Breast epithelium (tissue), 4 donors: ENCODE data around the gene YPEL4. TPM values are rescaled to one million over a fixed set of nuclear protein-coding genes. Genes with fewer than 3 reads are reported as not detected.

Experiments used
- DNase-seq, 2 donors: peaks; one replicate each; pipeline ENCODE4 v3.0.0-alpha.2; 2019; ENCODE audit warnings: low spot score in 2 of 2
- H3K27ac ChIP-seq, 2 donors: fragments of 200-600 bp; sonication (generic) in 1 of 2; one replicate each; pipeline ENCODE4 v1.5.1; 2016 to 2019; ENCODE audit warnings: mild to moderate bottlenecking in 1 of 2
- H3K27me3 ChIP-seq, 2 donors: fragments of 200-600 bp; sonication (generic) in 1 of 2; one replicate each; pipeline versions ENCODE4 v1.5.1 to v1.6.0; 2017 to 2019; ENCODE audit warnings: control low read depth in 1 of 2, mild to moderate bottlenecking in 1 of 2
- H3K36me3 ChIP-seq: fragments of 200-600 bp; one replicate; pipeline ENCODE4 v1.5.1; 2019
- H3K4me1 ChIP-seq, 2 donors: fragments of 200-600 bp; sonication (generic); one replicate each; pipeline ENCODE4 v1.5.1; 2016 to 2019; ENCODE audit warnings: control low read depth in 1 of 2
- H3K4me3 ChIP-seq, 3 donors: fragments of 200-600 bp; sonication (generic); 1 replicate in 2 of 3; 2 replicates in 1 of 3; pipeline ENCODE4 v1.5.1; 2016 to 2019; ENCODE audit warnings: mild to moderate bottlenecking in 3 of 3, moderate library complexity in 2 of 3
- H3K9me3 ChIP-seq, 2 donors: fragments of 200-600 bp; sonication (generic) in 1 of 2; one replicate each; pipeline ENCODE4 v1.5.1; 2016 to 2019; ENCODE audit warnings: control low read depth in 1 of 2
- POLR2A ChIP-seq: fragments of 450-650 bp; IDR thresholded peaks from one replicate; pipeline ENCODE4 v1.6.1; 2016; ENCODE audit warnings: antibody characterized with exemption, mild to moderate bottlenecking, moderate library complexity
- POLR2AphosphoS5 ChIP-seq, 3 donors: sonication (generic); formaldehyde crosslinking; IDR thresholded peaks; one replicate each; pipeline ENCODE4 v1.6.1; 2017; ENCODE audit warnings: antibody characterized with exemption in 3 of 3
- intact Hi-C: fragments of 100-400 bp; cut with DNase I; formaldehyde crosslinking; loops from one replicate; pipeline ENCODE4 v1.15.1; 2023; ENCODE audit warnings: low total_unique reads
- total RNA-seq, 3 donors: library from RNA; depleted of rRNA; stranded (reverse); fragments of >200 nt; gene quantifications; one replicate each; pipeline ENCODE4 v1.1.0, GENCODE V29; 2016
- TF ChIP-seq, protein P1 (sequence below), 3 donors: fragments of 450-650 bp; IDR thresholded peaks; one replicate each; pipeline ENCODE4 v1.5.1; 2016 to 2017; ENCODE audit warnings: antibody characterized with exemption in 3 of 3, mild to moderate bottlenecking in 3 of 3, moderate library complexity in 3 of 3

Gene YPEL4
- total RNA-seq, 3 donors from 2014 or later = 1.1 to 2.3 (median 2.0) TPM

DNA sequence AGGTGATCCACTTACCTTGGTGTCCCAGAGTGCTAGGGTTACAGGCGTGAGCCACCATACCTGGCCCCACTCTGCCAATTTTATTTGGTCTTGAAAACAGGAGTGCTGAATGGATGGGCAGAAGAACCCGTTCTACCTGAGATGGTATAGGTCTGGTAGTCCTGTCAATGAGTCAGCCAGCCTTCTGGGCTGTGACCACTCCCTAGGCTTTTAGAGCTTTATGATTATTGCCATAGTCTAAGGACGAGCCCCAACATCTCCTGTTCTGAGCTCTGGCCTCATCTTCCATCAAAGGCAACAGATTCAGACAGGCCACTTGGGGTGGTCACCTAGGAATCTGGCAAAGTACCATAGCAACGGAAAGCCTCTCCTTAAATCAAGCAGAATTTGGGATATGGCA, 29.7 kb upstream of the YPEL4 start:
- Histone ChIP-seq H3K4me3 (no peak overlapping the region), H3K36me3 (no peaks in the 10 kb centered on the region), H3K4me1 (peaks cover 0 to 11% of the 10 kb centered on the region in 2 donors), H3K27ac (peak overlapping the region in 1 of 2 donors; percentile 61), H3K9me3 (no peaks in the 10 kb centered on the region), H3K27me3 (no peaks in the 10 kb centered on the region)
- no peak for TF ChIP-seq POLR2AphosphoS5 (IDR thresholded peaks at IDR 0.05)
- no peak for TF ChIP-seq POLR2A
- TF ChIP-seq, protein P1, sequence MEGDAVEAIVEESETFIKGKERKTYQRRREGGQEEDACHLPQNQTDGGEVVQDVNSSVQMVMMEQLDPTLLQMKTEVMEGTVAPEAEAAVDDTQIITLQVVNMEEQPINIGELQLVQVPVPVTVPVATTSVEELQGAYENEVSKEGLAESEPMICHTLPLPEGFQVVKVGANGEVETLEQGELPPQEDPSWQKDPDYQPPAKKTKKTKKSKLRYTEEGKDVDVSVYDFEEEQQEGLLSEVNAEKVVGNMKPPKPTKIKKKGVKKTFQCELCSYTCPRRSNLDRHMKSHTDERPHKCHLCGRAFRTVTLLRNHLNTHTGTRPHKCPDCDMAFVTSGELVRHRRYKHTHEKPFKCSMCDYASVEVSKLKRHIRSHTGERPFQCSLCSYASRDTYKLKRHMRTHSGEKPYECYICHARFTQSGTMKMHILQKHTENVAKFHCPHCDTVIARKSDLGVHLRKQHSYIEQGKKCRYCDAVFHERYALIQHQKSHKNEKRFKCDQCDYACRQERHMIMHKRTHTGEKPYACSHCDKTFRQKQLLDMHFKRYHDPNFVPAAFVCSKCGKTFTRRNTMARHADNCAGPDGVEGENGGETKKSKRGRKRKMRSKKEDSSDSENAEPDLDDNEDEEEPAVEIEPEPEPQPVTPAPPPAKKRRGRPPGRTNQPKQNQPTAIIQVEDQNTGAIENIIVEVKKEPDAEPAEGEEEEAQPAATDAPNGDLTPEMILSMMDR (IDR thresholded peaks at IDR 0.05) = no peak
- intact Hi-C loops = no loop called here
- DNase-seq = no peak

DNA sequence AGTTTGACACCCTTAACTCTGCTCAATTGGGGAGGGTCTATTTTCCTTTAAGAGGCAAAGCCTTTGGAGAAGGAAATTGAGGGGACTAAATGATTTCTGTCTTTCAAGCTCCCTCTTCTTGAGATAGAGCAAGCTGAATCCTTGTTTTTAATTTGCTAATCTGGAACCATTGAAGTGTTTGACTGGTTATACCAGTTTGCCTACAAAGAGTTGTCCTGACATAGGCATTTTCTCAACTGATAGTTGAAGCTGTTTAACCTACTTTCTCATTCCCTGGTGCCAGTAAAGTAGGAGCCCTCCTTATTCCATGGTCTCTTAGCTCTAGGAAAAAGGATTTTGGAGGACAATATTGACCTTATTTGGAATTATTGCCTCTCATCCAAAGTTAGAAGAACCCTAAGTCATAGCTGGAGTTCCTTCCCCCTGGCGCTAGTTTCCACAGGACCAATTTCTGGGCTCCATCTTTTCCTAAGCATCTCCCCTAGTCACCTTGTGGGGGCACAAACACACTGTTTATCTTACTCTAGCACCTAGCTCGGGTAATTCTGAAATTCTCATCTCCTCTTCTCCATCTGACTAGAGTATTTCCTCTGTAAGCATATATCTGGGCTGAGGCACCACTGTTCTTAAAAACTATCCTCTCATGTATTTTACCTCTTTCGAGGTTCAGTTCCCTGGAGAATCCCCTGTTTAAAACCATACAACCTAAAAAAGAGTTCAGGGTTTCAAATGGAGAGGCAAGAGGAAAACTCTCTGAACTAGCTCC, 25.6 kb upstream of the YPEL4 start:
- Histone ChIP-seq H3K4me1 (peaks cover 0 to 3% of the 10 kb centered on the region in 2 donors), H3K9me3 (no peaks in the 10 kb centered on the region), H3K4me3 (no peak overlapping the region), H3K27ac (peak overlapping the region; percentile 13 to 60), H3K36me3 (peaks cover 5% of the 10 kb centered on the region), H3K27me3 (no peaks in the 10 kb centered on the region)
- DNase-seq = no peak
- TF ChIP-seq POLR2A (no peak), POLR2AphosphoS5 (IDR thresholded peaks at IDR 0.05) (no peak)
- TF ChIP-seq, protein P1 (IDR thresholded peaks at IDR 0.05) = no peak
- intact Hi-C loops = no loop called here

DNA sequence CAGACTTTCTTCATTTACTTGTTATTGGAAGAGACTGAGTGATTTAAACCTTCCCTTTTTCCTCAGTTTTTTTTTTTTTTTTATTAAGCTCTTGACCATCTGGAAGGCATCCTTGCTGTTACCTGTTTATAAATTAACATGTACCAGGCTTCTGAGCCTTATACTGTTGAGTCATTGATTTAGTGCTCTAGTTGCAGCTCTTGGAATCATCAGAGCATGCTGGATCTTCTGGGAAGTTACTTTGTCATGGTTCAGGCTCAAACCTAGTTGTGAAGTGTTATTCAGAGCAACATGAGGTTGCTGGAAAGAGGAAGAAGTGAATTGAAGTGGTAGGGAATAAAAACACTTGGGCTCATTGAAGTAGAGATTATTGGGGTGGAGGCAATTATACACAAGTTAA, 24.5 kb upstream of the YPEL4 start:
- intact Hi-C loops = no loop called here
- H3K27me3 ChIP-seq = no peaks in the 10 kb centered on the region
- H3K4me1 ChIP-seq = peaks cover 0 to 5% of the 10 kb centered on the region in 2 donors
- H3K27ac ChIP-seq = peak overlapping the region; percentile 13 to 60
- TF ChIP-seq, protein P1 (IDR thresholded peaks at IDR 0.05) = no peak
- no peak for TF ChIP-seq POLR2A
- TF ChIP-seq POLR2AphosphoS5 (IDR thresholded peaks at IDR 0.05) = no peak
- no peak for DNase-seq
- H3K4me3 ChIP-seq = no peak overlapping the region
- H3K9me3 ChIP-seq = no peaks in the 10 kb centered on the region
- peaks cover 5% of the 10 kb centered on the region for H3K36me3 ChIP-seq

DNA sequence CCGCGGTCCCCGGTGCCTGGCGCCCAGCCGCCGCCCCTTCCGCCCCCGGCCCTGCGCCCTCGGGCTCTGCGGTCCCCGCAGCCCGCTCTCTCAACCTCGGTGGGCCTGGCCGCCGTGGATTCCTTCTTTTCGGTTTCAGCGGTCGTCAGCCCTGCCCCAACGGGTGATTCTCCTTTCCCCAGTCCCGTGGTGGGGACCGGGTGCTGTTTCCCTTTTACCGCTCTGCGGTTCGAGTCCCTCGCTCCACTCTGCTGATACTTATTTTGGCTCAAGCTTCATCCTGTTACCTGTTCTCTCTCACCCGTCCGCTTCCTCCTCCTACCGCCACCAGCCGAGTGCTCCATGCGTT, 18.7 kb upstream of the YPEL4 start:
- TF ChIP-seq, protein P1 (IDR thresholded peaks at IDR 0.05) = peak in 1 of 3 donors; percentile 6
- TF ChIP-seq POLR2AphosphoS5 (IDR thresholded peaks at IDR 0.05) (no peak), POLR2A (no peak)
- intact Hi-C loops = no loop called here
- DNase-seq = no peak
- Histone ChIP-seq H3K27me3 (no peaks in the 10 kb centered on the region), H3K9me3 (no peaks in the 10 kb centered on the region), H3K4me3 (peak overlapping the region; percentile 95 to 100 (median 98)), H3K27ac (peak overlapping the region; percentile 99 to 100), H3K4me1 (peaks cover 0 to 11% of the 10 kb centered on the region in 2 donors), H3K36me3 (peaks cover 5% of the 10 kb centered on the region)

DNA sequence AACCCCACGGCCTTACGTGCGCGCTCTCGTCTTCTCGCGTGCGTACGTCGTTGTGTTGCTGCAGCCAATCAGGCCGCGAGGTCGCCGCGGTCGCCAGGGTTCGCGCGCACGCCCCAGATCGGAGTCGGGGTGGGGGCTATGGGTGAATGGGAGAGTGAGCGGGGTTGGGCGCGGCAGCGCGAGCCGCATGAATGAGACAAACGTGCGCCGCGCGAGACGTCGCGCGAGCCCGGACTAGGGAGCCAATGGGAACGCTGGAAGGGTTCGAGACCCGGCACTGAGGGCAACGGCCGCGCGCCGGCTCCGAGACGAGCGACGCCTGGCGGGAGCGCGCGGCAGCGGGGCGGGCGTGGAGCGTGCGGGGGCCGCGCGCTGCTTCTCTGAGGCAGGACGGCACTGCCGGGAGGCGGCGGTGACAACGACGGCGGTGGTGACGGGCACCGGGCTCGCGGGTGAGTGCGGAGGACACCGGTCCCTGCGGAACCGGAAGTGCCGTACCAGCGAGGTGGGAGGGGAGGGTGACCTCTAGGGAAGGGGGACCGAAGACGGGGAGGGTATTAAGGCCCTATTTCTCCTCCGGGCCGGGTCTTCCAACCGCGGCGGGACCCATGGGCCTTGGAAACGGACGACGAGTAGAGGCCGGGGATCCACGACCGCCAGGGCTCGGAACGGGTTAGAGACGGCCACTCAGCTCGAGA, 18.2 kb upstream of the YPEL4 start, which contains the start of gene ZDHHC5:
ZDHHC5 (plus strand) TSS at position 379 of the 698 bp plus-strand sequence. CDS start 4,977 bp downstream, outside the sequence.
- intact Hi-C loops = no loop called here
- TF ChIP-seq POLR2AphosphoS5 (IDR thresholded peaks at IDR 0.05) = peak in 2 of 3 donors; percentile 80 to 87
- TF ChIP-seq POLR2A = no peak
- TF ChIP-seq, protein P1 (IDR thresholded peaks at IDR 0.05) = peak in 2 of 3 donors; percentile 9 to 29
- Histone ChIP-seq H3K9me3 (no peaks in the 10 kb centered on the region), H3K27ac (peak within 1 kb of the TSS; percentile 99 to 100), H3K36me3 (peaks cover under 1% of the 10 kb centered on the region), H3K4me1 (peaks cover 0 to 11% of the 10 kb centered on the region in 2 donors), H3K27me3 (no peaks in the 10 kb centered on the region), H3K4me3 (peak within 1 kb of the TSS; percentile 95 to 100 (median 98))
- DNase-seq = peak; percentile 99
